ENCODE data around the gene NPAS3. TPM values are rescaled to one million over a fixed set of nuclear protein-coding genes. Genes with fewer than 3 reads are reported as not detected.

Gene NPAS3
- polyA plus RNA-seq, 4 donors, result 1.6 to 9.6 (median 8.4) TPM

- no peak for DNase-seq (ENCODE audit: low read depth in 4 of 4, low spot score in 3 of 4)
These were observed 852.3 kb downstream of the NPAS3 start for GRCh38 chr14:33790996-33791395.

- no peak for DNase-seq (ENCODE audit: low read depth in 4 of 4, low spot score in 3 of 4)
These were observed 853.5 kb downstream of the NPAS3 start for GRCh38 chr14:33792009-33792719.

- DNase-seq (ENCODE audit: low read depth in 4 of 4, low spot score in 3 of 4), result peak; percentile 66 to 84 (median 74)
These were observed 854.2 kb downstream of the NPAS3 start for GRCh38 chr14:33792720-33793368.

- DNase-seq (ENCODE audit: low read depth in 4 of 4, low spot score in 3 of 4), result no peak
These were observed 854.9 kb downstream of the NPAS3 start for GRCh38 chr14:33793398-33794110.

GRCh38 chr14:33794791-33795305 lies 856.2 kb downstream of the NPAS3 start:
- DNase-seq (ENCODE audit: low read depth in 4 of 4, low spot score in 3 of 4), result no peak

- DNase-seq (ENCODE audit: low read depth in 4 of 4, low spot score in 3 of 4), result no peak
These were observed 857.7 kb downstream of the NPAS3 start for GRCh38 chr14:33796356-33796755.

- no peak for DNase-seq (ENCODE audit: low read depth in 4 of 4, low spot score in 3 of 4)
These were observed 861.3 kb downstream of the NPAS3 start for GRCh38 chr14:33799705-33800570.

- no peak for DNase-seq (ENCODE audit: low read depth in 4 of 4, low spot score in 3 of 4)
These were observed 862.1 kb downstream of the NPAS3 start for GRCh38 chr14:33800735-33801163.

- no peak for DNase-seq (ENCODE audit: low read depth in 4 of 4, low spot score in 3 of 4)
These were observed 864.1 kb downstream of the NPAS3 start for GRCh38 chr14:33802737-33803136.

- DNase-seq (ENCODE audit: low read depth in 4 of 4, low spot score in 3 of 4), result no peak
These were observed 866.9 kb downstream of the NPAS3 start for GRCh38 chr14:33805593-33805992.

- no peak for DNase-seq (ENCODE audit: low read depth in 4 of 4, low spot score in 3 of 4)
These were observed 868.2 kb downstream of the NPAS3 start for GRCh38 chr14:33806905-33807304.

GRCh38 chr14:33808187-33808586 lies 869.5 kb downstream of the NPAS3 start:
- DNase-seq (ENCODE audit: low read depth in 4 of 4, low spot score in 3 of 4), result no peak

- DNase-seq (ENCODE audit: low read depth in 4 of 4, low spot score in 3 of 4), result no peak
These were observed 870.8 kb downstream of the NPAS3 start for GRCh38 chr14:33809396-33809981.

- DNase-seq (ENCODE audit: low read depth in 4 of 4, low spot score in 3 of 4), result no peak
These were observed 871.6 kb downstream of the NPAS3 start for GRCh38 chr14:33810308-33810707.

- DNase-seq (ENCODE audit: low read depth in 4 of 4, low spot score in 3 of 4), result no peak
These were observed 873.0 kb downstream of the NPAS3 start for GRCh38 chr14:33811721-33812120.

GRCh38 chr14:33812181-33812580 lies 873.5 kb downstream of the NPAS3 start:
- DNase-seq (ENCODE audit: low read depth in 4 of 4, low spot score in 3 of 4), result no peak

- DNase-seq (ENCODE audit: low read depth in 4 of 4, low spot score in 3 of 4), result no peak
These were observed 873.9 kb downstream of the NPAS3 start for GRCh38 chr14:33812601-33813000.

- no peak for DNase-seq (ENCODE audit: low read depth in 4 of 4, low spot score in 3 of 4)
These were observed 875.3 kb downstream of the NPAS3 start for GRCh38 chr14:33814010-33814409.

- DNase-seq (ENCODE audit: low read depth in 4 of 4, low spot score in 3 of 4), result no peak
These were observed 895.2 kb downstream of the NPAS3 start for GRCh38 chr14:33833706-33834465.
